GM19467 (cell line): ENCODE measurements around the gene CSPG4.
"Not testable (repeated sequence)": the region's sequence is repeated elsewhere in the genome, so short reads cannot be mapped to it uniquely, and the experiment has no call there.

Experiments
- ATAC-seq: cut with Tn5 transposase; IDR thresholded peaks from one replicate; pipeline ENCODE4 v1.9.1; 2021; ENCODE audit warnings: mild to moderate bottlenecking, moderate library complexity; ENCODE audit not compliant: unreplicated experiment

The CSPG4 gene

GRCh38 chr15:75738647-75739325 is 26.1 kb upstream of the CSPG4 start:
- ATAC-seq: peak; percentile 96

- no peak for ATAC-seq
Measured at GRCh38 chr15:75738014-75738646, 25.5 kb upstream of the CSPG4 start.

- not testable (repeated sequence) for ATAC-seq
Measured at GRCh38 chr15:75737116-75738013, 24.7 kb upstream of the CSPG4 start.

- ATAC-seq: no peak
Measured at GRCh38 chr15:75736256-75736655, 23.6 kb upstream of the CSPG4 start.

- not testable (repeated sequence) for ATAC-seq
Measured at GRCh38 chr15:75734861-75735760, 22.5 kb upstream of the CSPG4 start.

- ATAC-seq: no peak
Measured at GRCh38 chr15:75733761-75734651, 21.4 kb upstream of the CSPG4 start.

GRCh38 chr15:75732809-75733451 is 20.3 kb upstream of the CSPG4 start:
- ATAC-seq: no peak

GRCh38 chr15:75732177-75732808 is 19.6 kb upstream of the CSPG4 start:
- ATAC-seq: no peak

- ATAC-seq: no peak
Measured at GRCh38 chr15:75731248-75732151, 18.9 kb upstream of the CSPG4 start.

GRCh38 chr15:75730376-75731247 is 18.0 kb upstream of the CSPG4 start:
- ATAC-seq: not testable (repeated sequence)

- no peak for ATAC-seq
Measured at GRCh38 chr15:75729326-75730069, 16.9 kb upstream of the CSPG4 start.

- no peak for ATAC-seq
Measured at GRCh38 chr15:75727851-75728715, 15.4 kb upstream of the CSPG4 start.

GRCh38 chr15:75727031-75727531 is 14.4 kb upstream of the CSPG4 start:
- ATAC-seq: no peak

GRCh38 chr15:75725719-75726607 is 13.3 kb upstream of the CSPG4 start:
- ATAC-seq: no peak
